ENCODE measurements around the gene FARS2.

GRCh38 chr6:5328800-5329199 is 67.5 kb downstream of the FARS2 start:
- TF ChIP-seq USF1 (CRISPR knock-in tag; IDR thresholded peaks at IDR 0.05) = no peak
- TF ChIP-seq ZNF121 (CRISPR knock-in tag; IDR thresholded peaks at IDR 0.05) = no peak
- no peak for TF ChIP-seq ELF4 (CRISPR knock-in tag; IDR thresholded peaks at IDR 0.05; ENCODE audit: low read depth)
- TF ChIP-seq ZNF138 (CRISPR knock-in tag; conservative IDR thresholded peaks at IDR 0.05) = no peak
- TF ChIP-seq ZNF423 (CRISPR knock-in tag; IDR thresholded peaks at IDR 0.05) = no peak
- no peak for TF ChIP-seq ATF2 (CRISPR knock-in tag; IDR thresholded peaks at IDR 0.05; ENCODE audit: borderline replicate concordance, low read depth)

Measured in WTC11 (cell line).